Measurements from ENCODE around the gene CPM. TPM values are rescaled to one million over a fixed set of nuclear protein-coding genes. Genes with fewer than 3 reads are reported as not detected.

The CPM gene
- polyA plus RNA-seq, 1 experiment = 5.8 TPM

DNA sequence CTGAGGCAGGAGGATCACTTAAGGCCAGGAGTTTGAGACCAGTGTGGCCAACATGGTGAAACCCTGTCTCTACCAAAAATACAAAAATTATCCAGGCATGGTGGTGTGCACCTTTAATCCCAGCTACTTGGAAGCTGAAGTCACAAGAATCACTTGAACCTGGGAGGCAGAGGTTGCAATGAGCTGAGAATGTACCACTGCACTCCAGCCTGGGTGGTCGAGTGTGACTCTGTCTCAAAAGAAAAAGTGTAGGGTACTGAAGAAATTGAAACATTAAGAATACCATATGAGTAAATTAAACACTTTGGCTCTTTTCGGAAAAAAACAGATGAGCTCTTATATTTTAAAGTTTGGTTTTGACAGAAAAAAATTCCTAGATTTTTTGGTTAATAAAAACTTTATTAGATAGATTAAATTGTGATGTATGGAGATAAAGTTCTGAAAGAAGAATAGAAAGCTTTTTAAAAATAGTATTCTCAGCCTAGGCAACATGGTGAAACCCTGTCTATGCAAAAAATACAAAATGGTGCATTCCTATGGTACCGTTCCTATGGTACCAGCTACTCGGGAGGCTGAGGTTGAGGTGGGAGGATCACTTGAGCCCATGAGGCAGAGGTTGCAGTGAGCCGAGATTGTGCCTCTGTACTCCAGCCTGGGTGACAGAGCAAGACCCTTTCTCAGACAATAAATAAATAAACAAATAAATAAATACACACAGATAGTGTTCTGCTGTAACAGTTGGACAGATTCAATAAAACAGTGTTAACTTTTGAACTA is 104.9 kb downstream of the CPM start:
- TF ChIP-seq, protein P1, sequence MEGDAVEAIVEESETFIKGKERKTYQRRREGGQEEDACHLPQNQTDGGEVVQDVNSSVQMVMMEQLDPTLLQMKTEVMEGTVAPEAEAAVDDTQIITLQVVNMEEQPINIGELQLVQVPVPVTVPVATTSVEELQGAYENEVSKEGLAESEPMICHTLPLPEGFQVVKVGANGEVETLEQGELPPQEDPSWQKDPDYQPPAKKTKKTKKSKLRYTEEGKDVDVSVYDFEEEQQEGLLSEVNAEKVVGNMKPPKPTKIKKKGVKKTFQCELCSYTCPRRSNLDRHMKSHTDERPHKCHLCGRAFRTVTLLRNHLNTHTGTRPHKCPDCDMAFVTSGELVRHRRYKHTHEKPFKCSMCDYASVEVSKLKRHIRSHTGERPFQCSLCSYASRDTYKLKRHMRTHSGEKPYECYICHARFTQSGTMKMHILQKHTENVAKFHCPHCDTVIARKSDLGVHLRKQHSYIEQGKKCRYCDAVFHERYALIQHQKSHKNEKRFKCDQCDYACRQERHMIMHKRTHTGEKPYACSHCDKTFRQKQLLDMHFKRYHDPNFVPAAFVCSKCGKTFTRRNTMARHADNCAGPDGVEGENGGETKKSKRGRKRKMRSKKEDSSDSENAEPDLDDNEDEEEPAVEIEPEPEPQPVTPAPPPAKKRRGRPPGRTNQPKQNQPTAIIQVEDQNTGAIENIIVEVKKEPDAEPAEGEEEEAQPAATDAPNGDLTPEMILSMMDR (IDR thresholded peaks at IDR 0.05; ENCODE audit: insufficient read depth, low read depth, low read length) = no peak
- ChIA-PET POLR2A (no interaction called here), CTCF (interaction anchor here (0.6 to 1.1 kb wide), 3 partner anchors 9 to 57 kb away, joined by 3 to 4 read pairs (median 3); no protein-coding TSS in a partner anchor)
- H3K4me3 ChIP-seq (ENCODE audit: low read depth, low read length) = no peak overlapping the region
- H3K36me3 ChIP-seq (ENCODE audit: control insufficient read depth, insufficient read depth, low read length) = peaks cover 19% of the 10 kb centered on the region
- H3K27me3 ChIP-seq (ENCODE audit: control insufficient read depth, insufficient read depth, low read length) = no peaks in the 10 kb centered on the region
- DNase-seq (ENCODE audit: low read depth) = no peak

DNA sequence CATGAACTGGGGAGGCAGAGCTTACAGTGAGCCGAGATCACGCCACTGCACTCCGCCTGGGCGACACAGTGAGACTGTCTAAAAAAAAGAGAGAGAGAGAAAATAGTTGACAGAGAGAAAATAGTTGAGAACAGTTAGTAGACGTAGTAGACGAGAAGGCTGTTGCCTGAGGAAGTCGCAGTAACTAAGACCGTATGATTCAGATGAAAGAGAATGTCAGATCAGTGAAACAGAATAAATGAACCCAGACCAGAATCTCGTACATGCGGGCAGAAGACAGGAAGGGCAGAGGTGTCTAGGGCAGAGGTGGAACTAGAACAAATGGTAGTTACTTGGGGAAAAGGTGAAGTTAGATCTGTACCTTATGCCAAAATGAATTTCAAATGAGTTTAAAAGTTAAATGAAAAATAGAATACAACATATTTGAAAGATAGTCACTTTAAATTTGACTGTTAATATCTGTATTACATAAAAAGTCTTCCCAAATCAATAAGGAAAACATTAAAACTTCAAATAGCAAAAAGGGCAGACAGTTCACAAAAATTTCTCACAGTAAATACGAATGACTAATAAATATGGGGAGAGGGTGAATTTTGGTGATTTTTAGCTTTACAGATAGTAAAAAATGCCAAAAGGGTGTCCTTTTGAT is 107.3 kb downstream of the CPM start:
- CTCF ChIA-PET = no interaction called here
- H3K36me3 ChIP-seq (ENCODE audit: control insufficient read depth, insufficient read depth, low read length) = peaks cover 25% of the 10 kb centered on the region
- DNase-seq (ENCODE audit: low read depth) = no peak
- TF ChIP-seq, protein P1 (IDR thresholded peaks at IDR 0.05; ENCODE audit: insufficient read depth, low read depth, low read length) = no peak
- H3K27me3 ChIP-seq (ENCODE audit: control insufficient read depth, insufficient read depth, low read length) = no peaks in the 10 kb centered on the region
- no peak overlapping the region for H3K4me3 ChIP-seq (ENCODE audit: low read depth, low read length)
- POLR2A ChIA-PET = interaction anchor here (0.7 kb wide), 1 partner anchor 190 kb away, joined by 11 read pairs; no protein-coding TSS in a partner anchor

DNA sequence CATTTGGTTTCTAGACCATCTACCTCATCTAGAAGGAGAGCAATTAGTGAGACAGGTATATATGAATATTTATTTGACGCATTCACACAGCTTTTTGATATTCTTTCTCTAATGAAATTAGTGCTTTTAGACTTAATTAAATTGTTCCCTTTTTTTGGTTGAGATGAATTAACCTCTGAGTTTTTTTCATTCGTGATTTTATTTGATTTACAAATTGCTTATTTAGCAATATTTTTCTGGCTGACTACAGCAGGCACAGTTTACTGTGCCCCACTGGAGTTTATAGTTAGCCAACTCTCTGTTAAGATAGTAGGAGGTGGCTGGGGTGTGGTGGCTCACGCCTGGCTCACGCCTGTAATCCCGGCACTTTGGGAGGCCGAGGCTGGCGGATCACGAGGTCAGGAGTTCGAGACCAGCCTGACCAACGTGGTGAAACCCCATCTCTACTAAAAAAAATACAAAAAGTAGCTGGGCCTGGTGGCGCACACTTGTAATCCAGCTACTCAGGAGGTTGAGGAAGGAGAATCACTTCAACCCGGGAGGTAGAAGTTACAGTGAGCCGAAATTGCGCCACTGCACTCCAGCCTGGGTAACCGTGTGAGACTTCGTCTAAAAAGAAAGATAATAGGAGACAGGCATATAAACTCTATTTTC is 108.2 kb downstream of the CPM start:
- no peak overlapping the region for H3K4me3 ChIP-seq (ENCODE audit: low read depth, low read length)
- no peak for DNase-seq (ENCODE audit: low read depth)
- CTCF ChIA-PET = no interaction called here
- no peaks in the 10 kb centered on the region for H3K27me3 ChIP-seq (ENCODE audit: control insufficient read depth, insufficient read depth, low read length)
- peaks cover 25% of the 10 kb centered on the region for H3K36me3 ChIP-seq (ENCODE audit: control insufficient read depth, insufficient read depth, low read length)
- TF ChIP-seq, protein P1 (IDR thresholded peaks at IDR 0.05; ENCODE audit: insufficient read depth, low read depth, low read length) = no peak
- POLR2A ChIA-PET = no interaction called here

DNA sequence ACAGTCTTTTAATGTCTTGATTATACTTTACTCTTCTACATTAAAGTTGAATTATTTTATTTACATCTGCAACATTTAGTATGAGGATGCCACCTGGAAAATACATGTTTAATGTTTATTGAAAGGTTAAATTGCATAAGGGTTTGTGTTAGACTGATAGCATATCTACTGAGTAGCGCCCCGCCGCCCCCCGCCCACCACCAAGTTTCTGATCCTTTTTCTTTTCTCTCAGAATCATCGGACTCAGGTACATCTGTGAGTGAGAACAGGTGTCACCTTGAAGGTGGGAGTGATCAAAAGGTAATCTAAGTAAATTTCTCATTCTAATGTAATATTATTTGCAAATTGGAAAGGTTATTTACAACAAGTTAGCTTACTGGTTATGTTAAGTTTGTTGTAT is 108.8 kb downstream of the CPM start:
- TF ChIP-seq, protein P1 (IDR thresholded peaks at IDR 0.05; ENCODE audit: insufficient read depth, low read depth, low read length) = no peak
- Histone ChIP-seq H3K27me3 (ENCODE audit: control insufficient read depth, insufficient read depth, low read length) (no peaks in the 10 kb centered on the region), H3K4me3 (ENCODE audit: low read depth, low read length) (no peak overlapping the region), H3K36me3 (ENCODE audit: control insufficient read depth, insufficient read depth, low read length) (peaks cover 24% of the 10 kb centered on the region)
- no peak for DNase-seq (ENCODE audit: low read depth)
- ChIA-PET CTCF (no interaction called here), POLR2A (no interaction called here)

DNA sequence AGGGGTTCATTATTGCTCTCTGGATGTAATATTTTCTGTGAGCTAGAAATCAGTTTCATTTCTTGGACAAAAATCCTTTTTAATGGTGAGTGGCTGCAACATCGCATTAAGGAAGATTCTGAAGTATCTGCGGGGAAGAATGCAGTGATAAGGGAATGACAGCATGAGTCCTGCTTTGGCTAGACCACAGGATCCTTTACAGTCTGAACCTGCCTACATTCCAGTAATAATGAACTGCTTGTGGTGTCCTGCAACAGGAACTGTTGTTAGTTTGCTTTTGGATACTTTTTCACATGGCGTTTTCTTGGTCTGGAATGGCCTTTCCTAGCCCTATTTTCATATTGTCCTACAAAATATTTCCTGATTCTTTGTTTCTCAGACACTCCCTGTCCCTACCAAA is 109.3 kb downstream of the CPM start:
- Histone ChIP-seq H3K27me3 (ENCODE audit: control insufficient read depth, insufficient read depth, low read length) (no peaks in the 10 kb centered on the region), H3K36me3 (ENCODE audit: control insufficient read depth, insufficient read depth, low read length) (peaks cover 23% of the 10 kb centered on the region), H3K4me3 (ENCODE audit: low read depth, low read length) (no peak overlapping the region)
- ChIA-PET CTCF (interaction anchor here (4.7 kb wide), 1 partner anchor 7 kb away, joined by 33 read pairs; no protein-coding TSS in a partner anchor), POLR2A (no interaction called here)
- DNase-seq (ENCODE audit: low read depth) = no peak
- TF ChIP-seq, protein P1 (IDR thresholded peaks at IDR 0.05; ENCODE audit: insufficient read depth, low read depth, low read length) = no peak
